HG03066 (cell line): ENCODE data around the gene CLMP.
"Not testable (repeated sequence)": the region's sequence is repeated elsewhere in the genome, so short reads cannot be mapped to it uniquely, and the experiment has no call there.

Source experiments
- ATAC-seq: cut with Tn5 transposase; IDR thresholded peaks from one replicate; pipeline ENCODE4 v1.9.1; 2021; ENCODE audit warnings: low read depth; ENCODE audit not compliant: unreplicated experiment

CLMP gene

GRCh38 chr11:123143476-123143875 is 51.6 kb downstream of the CLMP start:
- ATAC-seq = no peak

- no peak for ATAC-seq
These were observed 55.8 kb downstream of the CLMP start for GRCh38 chr11:123139206-123139605.

DNA sequence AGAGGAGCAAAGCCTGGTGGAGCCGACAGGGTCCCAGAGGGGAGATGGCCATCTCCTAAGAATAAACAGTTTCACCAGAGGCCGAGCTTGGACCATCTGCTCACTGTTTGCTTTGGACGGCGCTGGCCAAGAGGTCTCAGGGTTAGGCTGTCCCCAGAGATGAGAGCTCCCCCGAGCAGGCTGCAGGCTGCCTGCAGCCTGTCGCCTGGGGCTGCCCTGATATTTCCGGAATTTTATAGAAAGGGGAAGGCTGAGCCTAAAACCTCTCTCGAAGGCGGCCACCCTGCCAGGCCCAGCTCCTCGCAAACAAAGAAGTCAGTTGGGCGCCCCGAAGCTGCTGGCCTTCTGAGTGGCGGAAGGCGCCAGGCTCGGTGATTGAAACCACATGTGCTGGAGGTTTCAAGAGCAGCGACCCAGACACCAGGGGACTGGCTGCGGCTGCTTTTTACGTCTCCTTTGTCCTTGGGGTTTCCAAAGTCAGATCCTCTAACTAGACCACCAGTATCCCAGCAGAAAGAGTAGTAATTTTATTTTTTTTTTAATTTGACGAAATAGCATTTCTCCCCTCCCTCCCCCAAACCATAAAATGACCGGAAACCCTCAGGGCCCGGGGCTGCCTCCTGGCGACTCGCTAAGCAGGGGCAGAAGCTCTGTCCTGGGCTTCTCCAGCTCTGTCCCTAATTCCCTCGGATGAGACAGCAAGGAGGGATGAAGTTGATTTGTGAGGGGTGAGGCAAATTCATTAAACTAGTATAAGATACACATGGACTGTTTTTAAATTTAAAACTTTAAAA is 57.4 kb downstream of the CLMP start:
- no peak for ATAC-seq

DNA sequence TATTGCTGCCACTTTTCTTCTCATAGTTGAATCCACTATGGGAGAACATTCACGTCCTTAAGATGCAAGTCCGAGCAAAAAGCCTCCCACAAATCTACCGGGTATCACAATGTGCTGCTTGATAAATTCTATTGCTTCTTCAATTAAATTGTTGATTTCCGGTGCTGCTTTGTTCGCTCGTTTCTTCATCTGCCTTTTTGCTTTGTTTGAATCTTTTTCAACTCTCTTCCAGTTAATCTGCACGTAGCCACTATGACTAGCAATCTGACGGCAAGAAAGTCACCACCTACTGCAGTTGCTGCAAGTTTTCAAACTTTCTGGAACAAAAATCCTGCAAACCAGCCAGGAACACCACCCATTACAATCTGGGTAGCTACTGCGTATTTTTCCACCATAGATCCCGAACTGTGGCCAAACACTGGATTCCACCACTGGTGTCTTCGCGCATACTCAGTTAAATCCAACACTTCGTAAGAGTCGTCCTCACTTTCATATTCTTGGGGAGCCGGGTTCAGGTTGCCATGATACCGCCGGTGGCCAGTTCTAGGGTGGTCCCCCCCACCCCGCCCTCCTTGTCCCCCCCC is 59.1 kb downstream of the CLMP start:
- ATAC-seq = no peak

GRCh38 chr11:123132881-123133280 is 62.2 kb downstream of the CLMP start:
- no peak for ATAC-seq

DNA sequence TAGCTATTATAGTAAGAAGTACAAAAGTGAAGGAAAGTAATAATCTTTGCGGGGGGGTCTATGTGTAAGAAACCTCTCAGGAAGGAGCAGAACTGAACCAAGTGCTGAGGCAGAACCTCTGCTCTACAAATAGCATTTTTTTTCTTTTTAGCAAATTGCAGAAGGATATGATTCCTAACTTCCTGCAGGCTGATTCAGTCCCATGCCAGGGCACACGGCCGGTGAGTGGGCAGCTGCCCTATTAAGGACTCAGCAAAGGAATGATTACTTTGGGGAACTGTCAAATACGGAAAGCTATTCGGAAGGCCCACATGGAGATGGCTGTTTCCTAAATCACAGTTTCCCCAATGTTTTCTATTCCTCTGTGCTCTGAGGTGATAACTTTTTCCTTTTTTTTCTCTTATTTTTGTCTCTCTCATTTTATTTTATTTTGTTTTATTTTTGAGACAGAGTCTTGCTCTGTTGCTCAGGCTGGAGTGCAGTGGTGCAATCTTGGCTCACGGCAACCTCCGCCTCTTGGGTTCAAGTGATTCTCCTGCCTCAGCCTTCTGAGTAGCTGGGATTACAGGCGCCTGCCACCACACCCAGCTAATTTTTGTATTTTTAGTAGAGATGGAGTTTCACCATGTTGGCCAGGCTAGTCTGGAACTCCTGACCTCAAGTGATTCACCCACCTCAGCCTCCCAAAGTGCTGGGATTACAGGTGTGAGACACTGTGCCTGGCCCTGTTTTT is 62.8 kb downstream of the CLMP start:
- ATAC-seq = not testable (repeated sequence)

DNA sequence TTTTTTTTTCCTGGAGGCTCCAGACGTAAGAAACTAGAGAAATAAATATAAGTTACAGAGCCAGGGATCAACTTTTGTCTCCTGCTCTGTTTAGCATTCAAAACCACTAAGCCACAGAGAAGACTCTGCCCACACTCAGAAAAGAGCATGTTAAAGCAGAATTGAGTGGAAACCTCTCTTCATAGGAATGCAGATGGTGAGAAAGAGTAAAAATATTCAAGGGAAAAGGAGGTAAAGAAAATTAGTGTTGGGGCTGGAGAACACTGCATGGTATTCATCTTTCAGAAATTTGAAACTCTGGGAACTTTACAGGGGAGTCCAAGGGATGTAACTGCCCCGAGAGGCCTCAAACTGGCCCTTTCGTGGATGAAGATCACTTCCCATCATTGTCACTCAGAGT is 65.1 kb downstream of the CLMP start:
- no peak for ATAC-seq

- ATAC-seq = no peak
These were observed 69.9 kb downstream of the CLMP start for GRCh38 chr11:123125169-123125568.

DNA sequence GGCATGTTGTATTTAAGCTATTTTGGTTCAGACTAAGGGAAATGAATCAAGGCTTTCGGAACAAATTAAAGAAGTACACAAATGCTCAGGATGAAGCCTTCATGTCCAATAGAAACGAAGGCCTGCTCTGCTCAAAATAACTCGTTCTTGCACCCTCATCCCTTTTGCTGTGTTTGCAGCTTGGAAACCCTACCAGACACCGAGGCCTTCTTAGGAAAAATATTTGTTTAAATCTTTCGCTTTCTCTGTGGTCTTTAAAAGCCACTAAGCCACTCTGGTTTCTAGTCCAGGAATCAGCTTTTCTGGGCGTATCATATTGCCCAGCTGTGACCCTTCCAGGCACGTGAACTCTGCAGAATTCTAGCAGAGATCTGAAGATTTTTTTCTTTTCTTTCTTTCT is 72.2 kb downstream of the CLMP start:
- ATAC-seq = no peak

- ATAC-seq = no peak
These were observed 72.7 kb downstream of the CLMP start for GRCh38 chr11:123122341-123122740.

DNA sequence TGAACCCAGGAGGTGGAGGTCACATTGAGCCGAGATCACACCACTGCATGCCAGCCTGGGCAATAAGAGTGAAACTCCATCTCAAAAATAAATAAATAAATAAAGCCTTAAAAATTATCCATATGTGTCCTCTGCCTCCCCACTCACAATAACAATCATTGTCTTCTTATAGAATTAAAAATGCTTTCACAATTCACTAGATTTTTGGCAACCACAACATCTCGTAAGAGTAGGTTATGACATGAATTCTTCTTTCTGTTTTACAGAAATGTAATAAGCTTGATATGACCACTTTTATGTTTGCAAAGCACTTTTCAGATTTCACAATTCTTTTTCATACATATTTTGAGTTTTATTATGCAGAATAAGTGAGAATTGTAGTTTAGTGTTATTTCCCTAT is 78.6 kb downstream of the CLMP start:
- ATAC-seq = no peak

DNA sequence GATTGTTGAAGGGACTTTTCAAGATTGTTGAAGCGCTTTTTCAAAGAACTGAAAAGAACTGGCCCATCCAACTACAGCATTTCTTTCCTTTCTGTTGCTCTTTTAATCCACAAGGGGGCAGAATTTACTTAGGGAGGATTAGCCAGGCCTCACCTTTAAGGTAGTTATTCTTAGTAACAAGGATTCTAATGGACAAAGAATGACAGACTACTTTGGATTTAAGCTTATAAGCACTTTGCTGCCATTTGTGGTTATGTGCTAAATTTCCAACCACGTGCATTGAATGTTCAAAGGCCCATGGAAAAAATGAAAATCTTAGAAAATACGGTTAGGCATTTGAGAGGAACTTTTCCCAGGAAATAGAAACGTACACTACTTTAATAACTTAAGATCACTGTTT is 83.6 kb downstream of the CLMP start:
- ATAC-seq = no peak

GRCh38 chr11:123110397-123110796 is 84.7 kb downstream of the CLMP start:
- no peak for ATAC-seq

DNA sequence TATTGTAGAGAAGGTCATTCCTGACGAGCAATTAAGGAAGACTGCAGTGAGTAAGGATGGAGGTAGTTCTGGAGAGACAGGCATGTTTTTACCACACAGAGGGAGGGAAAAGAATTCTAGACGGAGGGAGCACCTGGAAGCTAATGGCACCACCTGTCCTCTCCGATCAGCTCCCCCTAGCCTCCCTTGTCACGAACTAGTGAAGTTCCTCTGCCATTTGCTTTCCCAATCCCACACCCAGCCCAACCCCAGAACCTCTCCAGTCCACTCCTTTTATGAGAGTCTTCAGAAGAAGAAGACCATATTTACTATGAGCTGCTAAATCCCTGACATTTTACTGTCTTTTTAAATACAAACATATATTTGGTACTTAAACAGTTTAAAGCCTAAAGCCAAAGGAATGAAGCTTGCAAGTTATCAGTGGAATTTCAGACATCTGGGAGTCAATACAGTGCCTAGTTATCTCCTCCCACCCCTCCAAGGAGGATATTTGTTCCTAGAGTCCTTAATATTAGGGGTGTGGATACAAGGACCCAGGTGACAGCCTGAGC is 87.0 kb downstream of the CLMP start:
- ATAC-seq = no peak

DNA sequence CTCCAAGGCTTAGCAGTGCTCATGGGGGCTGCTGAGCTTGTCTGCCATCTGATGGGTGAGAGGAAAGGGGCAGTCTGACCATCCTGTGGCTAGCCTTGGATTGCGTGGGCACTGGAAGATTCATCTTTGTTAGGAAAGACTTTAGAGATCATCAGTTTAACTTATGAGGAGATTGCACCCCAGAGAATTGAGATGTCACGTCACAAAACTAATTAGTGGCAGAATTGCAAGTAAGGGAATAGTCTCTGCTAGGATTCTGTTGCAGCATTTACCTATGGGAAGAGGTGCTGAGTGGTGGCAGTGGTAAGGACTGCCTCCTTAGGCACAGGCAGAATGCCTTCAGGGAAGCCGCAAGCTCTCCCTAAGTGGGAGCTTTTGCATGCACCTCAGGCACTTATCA is 90.4 kb downstream of the CLMP start:
- no peak for ATAC-seq

- ATAC-seq = no peak
These were observed 91.6 kb downstream of the CLMP start for GRCh38 chr11:123103326-123103980.

- ATAC-seq = no peak
These were observed 94.5 kb downstream of the CLMP start for GRCh38 chr11:123100379-123101085.

GRCh38 chr11:123098990-123099389 is 96.1 kb downstream of the CLMP start:
- ATAC-seq = no peak

GRCh38 chr11:123093739-123094138 is 101.3 kb downstream of the CLMP start:
- ATAC-seq = no peak

DNA sequence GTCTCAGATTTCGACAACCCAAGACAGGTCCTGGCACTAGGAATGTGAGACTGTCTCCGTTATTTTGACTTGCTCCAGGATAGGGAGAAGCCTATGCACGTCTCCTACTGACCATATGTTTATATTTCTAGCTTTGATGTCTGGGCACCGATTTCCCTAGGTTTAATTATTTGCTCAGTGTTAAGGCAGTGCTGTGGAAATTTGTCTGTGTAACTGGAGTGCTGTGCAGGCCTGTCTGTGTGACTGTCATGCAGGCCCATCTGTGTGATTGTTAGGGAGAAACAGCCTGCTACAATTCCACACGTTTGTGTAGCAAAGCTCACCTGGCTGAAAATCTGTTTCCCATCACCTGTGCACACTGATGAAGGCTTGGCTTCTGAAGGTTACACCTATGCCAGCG is 103.5 kb downstream of the CLMP start:
- ATAC-seq = no peak
